Daoy (cell line): Measurements from ENCODE around the gene TRAF3. TPM values are rescaled to one million over a fixed set of nuclear protein-coding genes. Genes with fewer than 3 reads are reported as not detected.
"Not testable (repeated sequence)": the region's sequence is repeated elsewhere in the genome, so short reads cannot be mapped to it uniquely, and the experiment has no call there.

Experiments used
- DNase-seq: peaks from one replicate; pipeline ENCODE4 v3.0.0-alpha.2; 2015; ENCODE audit warnings: low read depth
- total RNA-seq: library from RNA; depleted of rRNA; stranded (reverse); fragments of >200 nt; shearing (Covaris generic); gene quantifications from 2 replicates; pipeline ENCODE4 v1.2.3, GENCODE V29; 2014

The TRAF3 gene
- total RNA-seq, 1 experiment from 2014 or later, result 35.7 TPM

- DNase-seq, result no peak
Measured at GRCh38 chr14:102751088-102751487, 26.2 kb upstream of the TRAF3 start.

GRCh38 chr14:102752239-102752847 is 24.9 kb upstream of the TRAF3 start:
- DNase-seq, result no peak

DNA sequence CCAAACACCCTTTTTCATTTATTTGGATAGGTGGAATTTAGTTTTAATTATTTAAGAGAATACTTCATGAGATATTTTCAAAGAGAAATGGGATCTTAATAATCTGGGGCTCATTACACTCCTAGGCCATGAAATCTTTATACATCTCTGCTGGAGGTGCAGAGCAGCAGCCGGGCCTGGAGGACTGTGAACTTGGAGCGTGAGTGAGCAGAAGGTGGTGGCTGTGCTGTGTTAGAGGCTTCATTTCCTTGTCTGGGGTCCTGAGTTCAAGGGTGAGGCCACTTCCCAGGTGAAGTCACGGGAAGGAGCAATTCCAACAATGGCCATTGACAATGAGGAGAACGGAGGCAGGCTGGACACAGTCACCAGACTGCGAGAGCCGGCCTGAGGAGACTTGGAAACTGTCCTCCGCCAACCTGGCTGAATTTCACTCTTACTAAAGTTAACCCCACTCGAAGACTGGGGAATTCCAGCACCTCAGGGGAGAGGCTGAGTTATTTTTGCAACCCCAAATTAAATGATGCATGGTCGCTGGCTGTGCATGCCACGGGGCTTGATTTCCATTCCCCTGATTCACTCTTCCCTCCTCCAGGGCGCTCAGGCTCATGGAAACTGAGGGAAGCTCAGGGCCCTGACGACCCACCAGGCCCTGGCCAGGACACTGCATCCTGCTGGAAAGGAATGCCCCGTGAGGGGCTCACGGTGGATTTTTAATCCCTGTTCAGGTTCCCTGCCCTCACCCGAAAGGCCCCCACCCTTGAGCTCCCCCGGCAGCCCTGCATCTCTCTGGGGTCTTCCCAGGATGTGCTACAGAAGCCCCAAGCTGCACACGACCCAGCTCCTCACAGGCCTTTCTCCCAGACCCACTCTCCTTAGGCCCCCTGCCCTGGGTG is 22.6 kb upstream of the TRAF3 start:
- DNase-seq, result no peak

DNA sequence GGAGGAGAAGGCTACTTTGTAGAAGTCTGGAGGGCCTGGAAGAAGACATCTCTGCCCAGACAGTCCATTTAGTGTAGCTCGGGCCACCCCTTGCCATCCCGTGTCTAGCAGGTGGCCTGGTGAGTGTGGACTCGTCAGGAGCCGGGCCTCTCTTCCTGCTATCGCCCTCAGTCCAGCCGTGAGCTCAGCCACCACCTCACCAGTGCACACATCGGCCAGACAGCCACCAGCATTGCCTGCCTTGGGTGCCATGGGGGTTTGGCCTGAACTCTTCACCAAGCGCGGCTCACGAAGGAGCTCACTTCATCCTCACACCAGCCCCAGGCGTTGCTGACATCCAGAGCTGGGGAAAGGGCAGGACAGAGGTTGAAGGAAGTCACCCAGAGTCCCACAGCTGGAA is 19.6 kb upstream of the TRAF3 start:
- no peak for DNase-seq

GRCh38 chr14:102758087-102758486 is 19.2 kb upstream of the TRAF3 start:
- no peak for DNase-seq

DNA sequence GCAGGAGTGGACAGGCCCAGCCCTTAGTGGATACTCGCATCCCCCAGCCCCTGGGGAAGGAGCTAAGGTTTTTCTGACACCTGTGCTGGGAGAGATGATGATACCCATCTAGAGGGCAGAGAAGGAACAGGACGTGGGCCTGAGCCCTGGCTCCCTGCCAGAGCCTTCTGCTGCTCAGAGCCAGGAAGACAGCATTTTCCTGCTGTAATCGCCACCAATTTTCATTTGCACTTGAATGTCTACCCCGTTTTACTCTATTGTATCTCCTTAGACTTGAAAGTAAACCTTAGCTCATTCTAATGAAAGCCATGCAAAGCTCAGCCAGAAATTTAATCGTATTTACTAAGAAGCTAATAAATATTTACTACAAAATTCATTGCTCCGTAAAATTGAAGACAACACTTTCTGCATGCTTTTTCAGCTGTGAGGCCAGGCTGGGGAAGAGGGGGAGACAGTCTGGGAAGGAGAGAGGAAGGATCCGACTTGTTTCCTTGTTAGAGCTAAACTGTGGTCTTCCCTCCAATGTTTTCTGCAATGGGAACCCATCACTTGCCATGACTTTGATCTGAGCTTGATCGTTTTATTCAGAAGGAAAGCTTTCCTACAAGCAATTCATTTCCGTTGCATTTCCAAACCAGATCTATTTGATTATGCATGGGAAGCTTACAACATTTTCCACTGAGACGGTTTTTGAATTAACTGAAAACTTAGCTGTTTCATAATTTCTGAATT is 17.6 kb upstream of the TRAF3 start:
- no peak for DNase-seq

GRCh38 chr14:102760496-102761193 is 16.6 kb upstream of the TRAF3 start:
- no peak for DNase-seq

- DNase-seq, result no peak
Measured at GRCh38 chr14:102761206-102761605, 16.0 kb upstream of the TRAF3 start.

GRCh38 chr14:102764220-102764671 is 13.0 kb upstream of the TRAF3 start:
- DNase-seq, result no peak

- not testable (repeated sequence) for DNase-seq
Measured at GRCh38 chr14:102765770-102766169, 11.5 kb upstream of the TRAF3 start.

DNA sequence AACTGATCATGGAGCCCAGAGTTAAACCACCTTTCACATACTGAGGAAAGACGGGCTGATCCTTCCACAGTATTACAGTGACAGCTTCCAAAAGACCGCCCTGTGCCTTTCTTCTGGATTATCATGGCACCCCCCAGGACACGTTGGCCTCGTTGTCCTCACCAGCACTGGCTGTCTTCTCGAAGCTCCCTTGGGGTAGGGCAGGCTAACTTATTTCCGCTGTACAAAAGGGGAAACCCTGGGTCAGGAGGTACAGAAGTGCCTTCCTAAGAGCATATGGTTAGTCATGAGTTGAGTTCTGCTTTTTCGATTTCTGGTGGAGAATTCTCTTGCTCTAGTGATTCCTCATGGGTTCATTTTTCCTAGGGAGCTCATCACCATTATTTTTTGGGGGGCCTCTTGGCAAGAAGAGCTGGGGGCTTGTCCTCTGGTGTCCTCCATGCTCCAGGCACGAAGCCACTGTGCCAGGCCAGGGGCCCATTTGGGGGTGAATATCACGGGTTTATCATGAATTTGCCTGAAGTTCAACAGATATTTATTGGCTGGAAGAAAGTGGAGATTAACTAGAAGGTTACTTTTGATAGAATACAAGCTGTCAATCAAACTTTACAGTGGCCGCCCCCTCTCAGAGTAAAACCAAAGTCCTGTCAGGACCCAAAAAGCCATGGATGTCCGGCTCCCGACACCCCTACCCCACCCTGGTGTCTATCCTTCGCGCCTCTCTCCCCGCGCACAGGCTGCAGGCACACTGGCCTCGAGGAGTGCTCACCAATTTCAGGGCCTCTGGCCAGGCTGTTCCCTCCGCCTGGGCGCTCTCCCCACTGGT is 8.8 kb upstream of the TRAF3 start:
- DNase-seq, result no peak

DNA sequence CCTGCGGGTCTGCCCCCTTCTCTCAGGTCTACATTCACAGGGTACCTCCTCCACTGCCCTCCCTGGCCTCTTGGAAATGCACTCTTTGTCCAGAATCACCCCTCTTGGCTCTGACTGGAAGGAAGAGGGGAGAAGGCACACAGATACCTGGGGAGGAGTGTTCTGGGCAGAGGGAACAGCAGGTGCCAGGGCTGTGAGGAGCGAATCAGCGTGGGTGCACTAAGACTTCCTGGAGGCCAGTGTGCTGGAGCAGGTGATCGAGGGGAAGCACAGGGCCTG is 8.3 kb upstream of the TRAF3 start:
- no peak for DNase-seq

GRCh38 chr14:102770147-102771123 is 6.8 kb upstream of the TRAF3 start:
- DNase-seq, result no peak

DNA sequence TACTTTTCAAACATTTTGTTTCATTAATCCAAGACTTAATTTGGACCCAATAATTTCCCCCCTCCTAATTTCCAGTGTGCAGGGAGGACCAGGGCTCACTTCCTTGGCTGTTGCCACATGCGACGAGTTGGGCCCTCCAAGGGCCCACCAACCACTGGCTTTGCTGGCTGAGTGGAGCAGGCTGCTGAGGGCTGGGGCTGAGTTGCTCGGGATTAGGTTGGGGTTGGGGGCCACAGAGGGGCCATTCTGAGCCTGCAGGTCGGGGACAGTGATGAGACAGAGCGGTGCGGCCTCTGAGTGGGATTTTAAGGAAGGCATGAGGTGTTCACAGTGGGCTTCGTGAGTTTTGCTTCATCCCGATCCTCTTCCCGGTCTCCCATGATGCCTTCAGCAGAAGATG is 6.1 kb upstream of the TRAF3 start:
- no peak for DNase-seq

DNA sequence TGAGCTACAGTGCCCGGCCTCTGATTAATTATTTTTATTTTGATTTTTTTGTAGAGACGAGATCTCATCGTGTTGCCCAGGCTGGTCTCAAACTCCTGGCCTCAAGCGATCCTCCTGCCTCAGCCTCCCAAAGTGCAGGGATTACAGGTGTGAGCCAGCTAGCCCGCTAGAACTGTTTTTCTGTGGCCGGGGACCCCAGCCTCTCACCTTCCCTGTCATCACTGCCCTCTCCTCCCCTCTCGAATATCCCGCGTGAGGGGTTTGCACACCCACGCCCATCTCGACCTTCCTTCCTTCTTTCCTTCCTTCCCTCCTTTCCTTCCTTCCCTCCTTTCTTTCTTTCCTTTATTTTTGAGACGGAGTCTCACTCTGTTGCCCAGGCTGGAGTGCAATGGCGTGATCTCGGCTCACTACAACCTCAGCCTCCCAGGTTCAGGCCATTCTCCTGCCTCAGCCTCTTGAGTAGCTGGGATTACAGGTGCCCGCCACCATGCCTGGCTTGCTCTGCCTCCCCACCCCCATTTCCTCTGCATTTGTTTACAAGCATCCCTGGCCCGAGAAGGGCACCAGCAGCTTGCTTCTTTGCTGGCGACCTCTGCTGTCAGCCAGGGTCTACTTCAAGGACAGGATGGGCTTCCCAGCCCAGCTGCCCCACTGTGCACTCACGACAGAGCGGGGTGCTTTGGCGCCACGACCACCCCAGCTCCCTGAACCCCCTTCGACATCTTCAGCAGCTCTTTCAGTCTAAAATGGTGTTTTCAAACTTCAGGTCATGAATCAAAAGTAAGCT is 4.3 kb upstream of the TRAF3 start:
- DNase-seq, result no peak

GRCh38 chr14:102774391-102775153 is 2.7 kb upstream of the TRAF3 start:
- DNase-seq, result peak; percentile 76

GRCh38 chr14:102775855-102776760 is 1.1 kb upstream of the TRAF3 start:
- DNase-seq, result peak; percentile 76
